Epithelial cell of proximal tubule (primary cell): Measurements from ENCODE around the gene BFSP2. TPM values are rescaled to one million over a fixed set of nuclear protein-coding genes. Genes with fewer than 3 reads are reported as not detected.
"Not testable (repeated sequence)": the region's sequence is repeated elsewhere in the genome, so short reads cannot be mapped to it uniquely, and the experiment has no call there.

Experiments used
- DNase-seq: peaks from one replicate; pipeline ENCODE4 v3.0.0-alpha.2; 2011; ENCODE audit warnings: low read depth
- H3K4me3 ChIP-seq: 2 replicates; pipeline ENCODE4 v1.5.1; 2011; ENCODE audit warnings: low read depth, mild to moderate bottlenecking, low read length
- total RNA-seq: library from RNA; depleted of rRNA; stranded (reverse); fragments of >200 nt; gene quantifications from 2 replicates; pipeline ENCODE4 v1.2.3, GENCODE V29; 2015
- TF ChIP-seq, protein P1 (sequence below): conservative IDR thresholded peaks from 2 replicates; pipeline ENCODE4 v1.5.1; 2012; ENCODE audit warnings: low read depth, mild to moderate bottlenecking, low read length

BFSP2 gene
- total RNA-seq, 1 donor from 2014 or later, result not detected

DNA sequence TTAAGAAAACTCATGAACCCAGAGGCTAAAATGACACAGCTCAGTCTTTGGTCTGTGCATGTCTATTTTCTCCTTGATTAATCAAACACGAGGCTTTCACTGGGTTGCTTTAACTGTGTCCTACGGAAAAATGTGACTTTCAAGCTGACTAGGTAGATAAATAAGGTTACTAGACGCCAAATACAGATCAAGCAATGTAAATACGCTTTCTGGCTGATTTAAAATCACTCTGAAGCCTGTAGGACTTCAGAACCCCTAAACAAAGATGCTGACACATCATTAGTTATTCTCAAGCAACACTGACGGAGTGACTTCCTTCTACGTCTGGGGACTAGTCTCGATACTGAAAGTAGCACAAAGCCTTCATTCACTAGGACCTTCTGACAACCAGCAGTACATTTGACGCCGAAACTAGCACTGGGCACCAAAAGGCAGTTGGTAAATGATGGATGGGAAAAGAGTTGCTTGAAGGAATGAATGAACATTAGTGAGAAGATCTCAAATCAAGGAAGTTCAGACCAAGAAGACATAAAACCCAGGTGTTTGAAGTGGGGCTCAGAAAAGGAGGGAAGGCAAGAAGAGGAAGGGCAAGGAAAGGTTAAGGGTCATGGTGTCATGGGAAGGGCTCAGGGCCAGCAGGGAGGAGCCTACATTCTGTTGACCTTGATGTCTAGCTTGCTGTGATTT lies 106.5 kb downstream of the BFSP2 start:
- no peak for DNase-seq
- no peak overlapping the region for H3K4me3 ChIP-seq
- TF ChIP-seq, protein P1, sequence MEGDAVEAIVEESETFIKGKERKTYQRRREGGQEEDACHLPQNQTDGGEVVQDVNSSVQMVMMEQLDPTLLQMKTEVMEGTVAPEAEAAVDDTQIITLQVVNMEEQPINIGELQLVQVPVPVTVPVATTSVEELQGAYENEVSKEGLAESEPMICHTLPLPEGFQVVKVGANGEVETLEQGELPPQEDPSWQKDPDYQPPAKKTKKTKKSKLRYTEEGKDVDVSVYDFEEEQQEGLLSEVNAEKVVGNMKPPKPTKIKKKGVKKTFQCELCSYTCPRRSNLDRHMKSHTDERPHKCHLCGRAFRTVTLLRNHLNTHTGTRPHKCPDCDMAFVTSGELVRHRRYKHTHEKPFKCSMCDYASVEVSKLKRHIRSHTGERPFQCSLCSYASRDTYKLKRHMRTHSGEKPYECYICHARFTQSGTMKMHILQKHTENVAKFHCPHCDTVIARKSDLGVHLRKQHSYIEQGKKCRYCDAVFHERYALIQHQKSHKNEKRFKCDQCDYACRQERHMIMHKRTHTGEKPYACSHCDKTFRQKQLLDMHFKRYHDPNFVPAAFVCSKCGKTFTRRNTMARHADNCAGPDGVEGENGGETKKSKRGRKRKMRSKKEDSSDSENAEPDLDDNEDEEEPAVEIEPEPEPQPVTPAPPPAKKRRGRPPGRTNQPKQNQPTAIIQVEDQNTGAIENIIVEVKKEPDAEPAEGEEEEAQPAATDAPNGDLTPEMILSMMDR, result no peak

DNA sequence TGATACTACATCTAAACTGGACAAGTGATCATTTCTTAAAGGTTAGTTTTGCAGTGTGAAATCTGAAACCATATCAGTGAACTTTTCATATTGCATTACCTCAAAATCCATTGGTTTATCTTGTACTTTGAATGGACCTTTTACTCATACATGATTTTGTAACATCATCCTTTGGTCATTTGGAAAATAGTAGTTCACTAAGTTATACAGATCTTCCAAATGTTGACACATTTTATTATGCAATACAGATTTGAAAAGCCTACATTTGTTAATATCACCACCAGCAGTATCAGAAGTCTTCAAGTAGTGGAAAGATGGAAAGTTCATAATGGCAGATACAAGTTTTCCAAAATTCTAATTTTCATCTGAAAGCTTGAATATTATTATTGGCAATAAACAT lies 109.6 kb downstream of the BFSP2 start:
- H3K4me3 ChIP-seq, result no peak overlapping the region
- TF ChIP-seq, protein P1, result no peak
- no peak for DNase-seq

DNA sequence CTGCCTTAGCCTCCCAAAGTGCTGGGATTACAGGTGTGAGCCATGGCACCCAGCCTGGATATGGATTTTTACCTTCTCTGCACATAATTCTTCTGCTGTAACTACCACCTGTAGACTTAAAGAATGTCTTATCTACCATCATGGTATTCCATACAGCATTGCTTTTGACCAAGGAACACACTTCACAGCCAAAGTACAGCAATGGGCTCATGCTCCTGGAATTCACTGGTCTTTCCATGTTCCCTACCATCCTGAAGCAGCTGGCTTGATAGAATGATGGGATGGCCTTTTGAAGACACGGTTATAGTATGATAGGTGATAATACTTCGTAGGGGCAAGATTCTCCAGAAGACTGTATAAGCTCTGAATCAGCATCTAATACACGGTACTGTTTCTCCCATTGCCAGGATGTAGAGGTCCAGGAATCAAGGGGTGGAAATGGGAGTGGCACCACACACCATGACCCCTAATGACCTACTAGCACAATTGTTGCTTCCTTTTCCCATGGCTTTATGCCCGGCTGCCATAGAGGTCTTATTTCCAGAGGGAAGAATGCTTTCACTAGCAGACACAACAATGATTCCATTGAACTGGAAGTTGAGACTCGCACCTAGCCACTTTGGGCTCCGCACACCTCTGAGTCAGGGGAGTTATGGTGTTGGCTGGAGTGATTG lies 112.7 kb downstream of the BFSP2 start:
- TF ChIP-seq, protein P1, result no peak
- no peak for DNase-seq
- H3K4me3 ChIP-seq, result no peak overlapping the region

DNA sequence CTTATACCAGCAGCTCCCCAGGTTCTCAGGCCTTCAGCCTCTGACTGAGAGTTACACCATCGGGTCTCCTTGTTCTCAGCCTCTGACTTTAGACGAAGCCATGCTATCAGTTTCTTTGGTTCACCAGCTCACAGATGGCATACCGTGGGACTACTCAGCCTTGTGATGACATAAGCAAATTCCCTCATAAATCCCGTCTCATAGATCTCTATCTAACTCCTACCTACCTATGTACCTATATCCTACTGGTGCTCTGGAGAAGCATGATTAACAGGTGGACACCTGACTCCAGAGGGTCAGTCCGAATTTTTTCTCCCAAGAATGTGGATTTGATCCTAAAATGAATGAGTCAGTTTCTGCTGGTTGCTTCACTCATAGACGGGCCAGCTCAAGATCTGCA lies 114.6 kb downstream of the BFSP2 start:
- no peak for DNase-seq
- TF ChIP-seq, protein P1, result no peak
- H3K4me3 ChIP-seq, result no peak overlapping the region

DNA sequence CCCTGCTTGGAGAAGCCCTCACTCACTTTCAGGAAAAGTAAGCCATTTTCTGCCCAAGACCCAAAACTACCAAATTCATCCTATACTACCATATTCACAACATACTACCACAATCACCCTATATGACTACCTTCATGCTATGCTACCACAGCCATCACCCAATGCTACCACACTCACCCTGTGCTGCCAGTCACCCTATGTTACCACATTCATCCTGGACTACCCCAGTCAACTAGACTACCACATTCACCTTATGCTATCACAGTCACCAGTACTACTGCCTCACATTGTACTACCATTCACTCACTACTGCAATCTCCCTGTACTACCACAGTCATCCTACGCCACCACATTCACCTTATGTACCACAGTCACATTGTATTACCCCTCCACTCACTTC lies 115.3 kb downstream of the BFSP2 start:
- H3K4me3 ChIP-seq, result no peak overlapping the region
- no peak for DNase-seq

DNA sequence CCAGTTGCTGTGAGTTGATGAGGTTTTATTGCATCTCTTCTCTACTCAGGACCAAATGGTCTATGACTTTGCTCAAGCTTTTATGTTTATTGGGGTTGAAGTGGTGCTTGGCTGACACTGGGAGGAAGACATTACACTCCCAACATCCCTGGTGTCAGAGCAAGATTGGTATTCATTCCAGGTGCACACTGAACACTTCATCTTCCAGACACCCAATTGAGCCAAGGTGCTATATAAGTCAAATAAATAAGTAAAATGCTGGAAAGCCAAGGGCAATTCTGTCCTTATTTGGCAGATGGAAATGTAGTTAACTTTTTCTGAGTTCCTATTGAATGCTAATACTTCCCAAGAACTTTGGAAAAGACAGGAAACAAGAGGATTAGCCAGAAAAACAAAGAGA lies 120.4 kb downstream of the BFSP2 start:
- no peak for DNase-seq
- TF ChIP-seq, protein P1, result no peak
- no peak overlapping the region for H3K4me3 ChIP-seq

More for the DNA sequence above, 115.3 kb downstream of the BFSP2 start:
- TF ChIP-seq, protein P1, result no peak

DNA sequence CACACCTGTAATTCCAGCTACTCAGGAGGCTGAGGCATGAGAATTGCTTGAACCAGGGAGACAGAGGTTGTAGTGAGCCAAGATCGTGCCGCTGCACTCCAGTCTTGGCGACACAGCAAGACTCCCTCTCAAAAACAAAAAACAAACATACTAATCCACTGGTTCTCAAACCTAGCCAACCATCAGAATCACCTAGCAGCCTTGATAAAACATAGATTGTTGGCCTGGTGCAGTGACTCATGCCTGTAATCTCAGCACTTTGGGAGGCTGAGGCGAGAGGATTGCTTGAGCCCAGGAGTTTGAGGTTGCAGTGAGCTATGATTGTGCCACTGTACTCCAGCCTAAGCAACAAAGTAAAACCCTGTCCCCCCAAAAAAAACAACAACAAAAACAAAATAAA lies 121.1 kb downstream of the BFSP2 start:
- DNase-seq, H3K4me3 ChIP-seq: not testable (repeated sequence)
